ENCODE measurements around the gene MBTPS1.

MBTPS1 gene

DNA sequence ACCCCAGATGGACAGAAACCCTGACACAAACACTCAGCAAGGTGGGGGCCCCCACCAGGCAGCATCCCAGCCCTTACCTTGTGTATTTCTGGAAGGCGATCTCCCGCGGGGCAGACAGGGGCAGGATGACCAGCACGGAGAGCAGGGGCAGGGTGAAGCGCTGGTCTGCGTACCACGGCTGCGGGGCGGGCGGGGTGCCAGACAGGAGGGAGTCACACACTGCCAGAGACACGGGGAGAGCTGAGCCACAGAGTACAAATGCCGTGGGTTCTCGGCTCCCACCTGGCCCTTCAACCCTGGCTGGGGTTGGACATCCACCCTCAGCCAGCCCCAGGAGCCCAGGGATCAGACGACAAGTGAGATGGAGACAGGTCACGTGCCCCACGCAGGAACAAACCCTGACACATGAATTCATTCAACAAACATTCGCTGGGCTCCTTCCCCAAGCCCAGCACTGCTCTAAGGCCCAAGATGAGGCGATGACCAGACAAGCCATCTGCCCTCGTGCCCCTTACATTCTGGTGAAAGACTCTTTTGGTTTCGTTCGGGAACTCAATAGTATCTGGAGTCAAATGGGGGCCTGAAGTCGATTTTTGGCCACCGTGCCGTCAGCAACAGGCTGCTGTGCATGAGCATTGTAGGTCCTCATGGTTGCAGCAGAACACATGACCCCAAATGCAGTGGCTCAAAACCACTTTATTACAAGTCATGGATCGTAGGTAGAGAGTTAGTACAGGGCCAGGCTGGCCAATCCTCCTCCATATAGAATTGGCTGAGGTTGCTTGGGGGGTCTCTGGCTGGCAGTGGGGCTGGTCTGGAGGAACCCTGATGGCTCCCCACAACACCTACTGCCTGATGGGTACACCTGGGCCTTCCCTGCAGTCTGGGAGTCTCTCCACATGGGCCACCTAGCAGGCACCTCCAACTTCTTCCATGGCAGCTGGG is 83.2 kb downstream of the MBTPS1 start:
- no peak overlapping the region for H3K9ac ChIP-seq (ENCODE audit: low read length)
- no peaks in the 10 kb centered on the region for H3K9me3 ChIP-seq (ENCODE audit: control insufficient read depth, low read length)
- H3K27me3 ChIP-seq (ENCODE audit: control insufficient read depth, insufficient read depth, low read length), result no peaks in the 10 kb centered on the region
- H3K4me3 ChIP-seq (ENCODE audit: low read length), result no peak overlapping the region
- H3K36me3 ChIP-seq (ENCODE audit: control insufficient read depth, insufficient read depth, low read length), result no peaks in the 10 kb centered on the region
- H3K4me1 ChIP-seq (ENCODE audit: control insufficient read depth, insufficient read depth, low read length), result no peaks in the 10 kb centered on the region

DNA sequence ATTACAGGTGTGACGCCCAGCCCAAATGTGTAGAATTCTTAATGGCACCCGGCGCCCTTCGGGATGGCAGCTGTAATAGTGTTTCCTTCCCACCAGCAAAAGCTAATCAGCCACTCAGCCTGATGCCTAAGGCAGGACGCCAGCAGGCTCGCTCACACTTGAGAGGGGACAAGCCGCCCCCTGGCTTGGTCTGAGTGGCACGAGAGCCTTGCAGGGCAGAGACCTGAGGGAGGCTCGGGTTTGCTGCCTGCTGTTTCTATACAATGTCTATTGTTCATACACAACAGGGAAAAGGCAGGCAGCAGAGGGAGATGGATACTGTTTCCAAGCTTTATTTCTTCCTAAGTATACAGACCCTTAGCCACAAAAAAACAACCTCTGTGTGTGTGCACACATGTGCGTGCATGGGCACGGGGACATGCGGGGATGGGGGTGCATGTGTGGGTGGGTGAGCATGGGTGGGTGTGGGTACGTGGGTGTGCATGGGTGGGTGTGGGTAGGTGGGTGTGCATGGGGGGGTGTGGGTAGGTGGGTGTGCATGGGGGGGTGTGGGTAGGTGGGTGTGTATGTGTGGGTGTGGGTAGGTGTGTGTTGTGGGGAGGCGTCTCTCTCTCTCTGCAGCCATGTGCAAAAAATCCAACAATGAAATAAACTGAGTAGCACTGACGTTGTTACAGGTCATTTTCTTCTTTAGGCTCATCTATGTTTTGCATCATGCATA is 84.1 kb downstream of the MBTPS1 start:
- Histone ChIP-seq H3K27me3 (ENCODE audit: control insufficient read depth, insufficient read depth, low read length) (no peaks in the 10 kb centered on the region), H3K9me3 (ENCODE audit: control insufficient read depth, low read length) (no peaks in the 10 kb centered on the region), H3K4me1 (ENCODE audit: control insufficient read depth, insufficient read depth, low read length) (no peaks in the 10 kb centered on the region), H3K9ac (ENCODE audit: low read length) (no peak overlapping the region), H3K36me3 (ENCODE audit: control insufficient read depth, insufficient read depth, low read length) (no peaks in the 10 kb centered on the region), H3K4me3 (ENCODE audit: low read length) (no peak overlapping the region)

DNA sequence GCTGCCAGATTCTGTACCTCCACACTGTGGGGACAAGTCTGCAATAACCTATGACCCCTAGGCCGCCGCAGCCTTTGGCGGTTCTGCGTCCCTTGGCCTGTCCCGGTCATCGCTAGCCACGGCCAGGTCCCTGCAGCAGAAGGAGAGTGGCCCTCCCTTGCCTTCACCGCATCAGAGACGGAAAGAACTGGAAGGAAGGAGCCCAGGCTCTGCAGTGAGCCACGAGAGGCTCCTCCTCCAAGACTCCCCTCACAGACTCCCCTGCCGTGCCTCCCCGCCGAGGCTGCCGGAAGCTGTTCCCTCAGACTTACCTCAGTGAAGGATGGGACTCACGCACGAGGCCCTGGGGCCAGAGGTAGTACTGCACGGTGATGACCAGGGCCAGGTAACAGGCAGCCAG is 85.2 kb downstream of the MBTPS1 start:
- H3K36me3 ChIP-seq (ENCODE audit: control insufficient read depth, insufficient read depth, low read length), result no peaks in the 10 kb centered on the region
- peaks cover 5% of the 10 kb centered on the region for H3K27me3 ChIP-seq (ENCODE audit: control insufficient read depth, insufficient read depth, low read length)
- no peaks in the 10 kb centered on the region for H3K9me3 ChIP-seq (ENCODE audit: control insufficient read depth, low read length)
- no peak overlapping the region for H3K9ac ChIP-seq (ENCODE audit: low read length)
- no peak overlapping the region for H3K4me3 ChIP-seq (ENCODE audit: low read length)
- no peaks in the 10 kb centered on the region for H3K4me1 ChIP-seq (ENCODE audit: control insufficient read depth, insufficient read depth, low read length)

DNA sequence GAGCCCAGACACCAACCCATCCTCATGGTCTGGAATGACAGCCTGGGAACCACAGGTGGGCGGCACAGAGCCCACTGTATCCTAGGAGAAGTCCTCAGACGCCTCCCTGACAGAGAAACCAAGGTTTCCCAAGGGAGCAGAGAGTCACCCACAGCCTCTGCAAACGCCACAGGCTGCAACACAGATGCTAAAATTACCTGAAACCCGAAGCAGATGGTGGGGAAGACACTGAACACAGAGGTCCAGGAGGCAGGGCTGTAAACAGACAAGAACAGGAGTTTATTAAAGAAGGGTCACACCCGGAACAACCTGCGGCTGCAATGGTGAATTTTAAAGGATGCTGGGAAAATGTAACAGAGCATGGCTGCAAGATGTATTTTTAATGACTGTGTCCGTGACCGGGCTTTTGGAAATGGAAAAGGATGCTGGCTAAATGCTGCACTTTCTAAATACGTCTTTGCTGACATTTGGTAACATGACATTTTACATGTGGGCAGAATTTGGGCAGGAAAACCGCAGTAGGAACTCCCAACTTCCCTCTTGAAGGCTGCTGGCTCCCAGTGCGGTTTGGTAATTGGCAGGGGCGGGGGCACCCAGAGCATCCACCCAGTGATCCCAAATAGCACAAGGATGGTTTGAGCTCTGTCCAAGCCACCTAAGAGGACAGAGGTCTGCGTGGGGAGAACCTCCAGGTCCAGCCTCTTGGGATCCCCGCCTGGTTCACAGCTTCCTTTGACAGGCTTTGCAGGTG is 87.3 kb downstream of the MBTPS1 start:
- H3K4me1 ChIP-seq (ENCODE audit: control insufficient read depth, insufficient read depth, low read length), result peaks cover 4% of the 10 kb centered on the region
- no peaks in the 10 kb centered on the region for H3K9me3 ChIP-seq (ENCODE audit: control insufficient read depth, low read length)
- peaks cover 5% of the 10 kb centered on the region for H3K27me3 ChIP-seq (ENCODE audit: control insufficient read depth, insufficient read depth, low read length)
- H3K9ac ChIP-seq (ENCODE audit: low read length), result no peak overlapping the region
- H3K4me3 ChIP-seq (ENCODE audit: low read length), result no peak overlapping the region
- no peaks in the 10 kb centered on the region for H3K36me3 ChIP-seq (ENCODE audit: control insufficient read depth, insufficient read depth, low read length)

DNA sequence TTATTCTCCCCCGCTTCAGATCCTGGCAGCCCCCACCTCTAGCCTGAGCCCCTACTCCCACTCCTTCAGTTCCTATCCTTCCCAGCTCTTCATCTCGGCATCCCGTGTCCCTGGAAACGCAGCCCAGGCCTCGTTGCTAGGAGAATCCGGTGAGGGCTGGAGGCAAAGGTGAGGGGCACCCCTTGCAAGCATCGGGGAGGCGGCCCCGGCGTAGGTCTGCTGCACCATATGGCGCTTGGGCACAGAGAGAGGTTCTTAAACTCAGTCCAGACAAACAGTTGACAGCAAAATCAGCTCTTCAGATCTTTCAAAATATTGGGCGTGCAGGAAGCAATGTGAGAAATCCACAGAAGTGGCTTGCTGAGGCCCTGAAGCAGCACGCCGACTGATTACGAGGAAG is 89.1 kb downstream of the MBTPS1 start:
- Histone ChIP-seq H3K4me3 (ENCODE audit: low read length) (no peak overlapping the region), H3K27me3 (ENCODE audit: control insufficient read depth, insufficient read depth, low read length) (peaks cover 9% of the 10 kb centered on the region), H3K9me3 (ENCODE audit: control insufficient read depth, low read length) (no peaks in the 10 kb centered on the region), H3K4me1 (ENCODE audit: control insufficient read depth, insufficient read depth, low read length) (peaks cover 4% of the 10 kb centered on the region), H3K36me3 (ENCODE audit: control insufficient read depth, insufficient read depth, low read length) (no peaks in the 10 kb centered on the region), H3K9ac (ENCODE audit: low read length) (no peak overlapping the region)

DNA sequence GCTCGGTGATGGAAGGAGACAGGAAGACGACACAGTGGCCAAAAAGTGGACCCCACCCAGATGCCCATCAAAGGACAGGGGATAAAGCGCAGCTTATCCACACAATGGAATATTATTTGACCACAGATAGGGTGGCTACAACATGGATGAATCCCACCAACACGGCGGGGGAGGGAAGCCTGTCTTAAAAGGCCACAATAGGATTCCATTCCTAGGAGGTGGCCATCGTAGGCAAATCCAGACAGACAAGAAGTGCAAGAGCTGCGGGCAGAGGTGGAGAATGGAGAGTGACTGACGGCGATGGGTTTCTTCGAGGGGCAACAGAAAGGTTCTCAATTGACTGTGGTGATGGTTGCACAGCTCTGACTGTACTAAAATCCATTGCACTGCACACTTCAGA is 90.1 kb downstream of the MBTPS1 start:
- peaks cover 4% of the 10 kb centered on the region for H3K4me1 ChIP-seq (ENCODE audit: control insufficient read depth, insufficient read depth, low read length)
- H3K9ac ChIP-seq (ENCODE audit: low read length), result no peak overlapping the region
- H3K27me3 ChIP-seq (ENCODE audit: control insufficient read depth, insufficient read depth, low read length), result peaks cover 9% of the 10 kb centered on the region
- H3K36me3 ChIP-seq (ENCODE audit: control insufficient read depth, insufficient read depth, low read length), result no peaks in the 10 kb centered on the region
- no peak overlapping the region for H3K4me3 ChIP-seq (ENCODE audit: low read length)
- H3K9me3 ChIP-seq (ENCODE audit: control insufficient read depth, low read length), result no peaks in the 10 kb centered on the region

DNA sequence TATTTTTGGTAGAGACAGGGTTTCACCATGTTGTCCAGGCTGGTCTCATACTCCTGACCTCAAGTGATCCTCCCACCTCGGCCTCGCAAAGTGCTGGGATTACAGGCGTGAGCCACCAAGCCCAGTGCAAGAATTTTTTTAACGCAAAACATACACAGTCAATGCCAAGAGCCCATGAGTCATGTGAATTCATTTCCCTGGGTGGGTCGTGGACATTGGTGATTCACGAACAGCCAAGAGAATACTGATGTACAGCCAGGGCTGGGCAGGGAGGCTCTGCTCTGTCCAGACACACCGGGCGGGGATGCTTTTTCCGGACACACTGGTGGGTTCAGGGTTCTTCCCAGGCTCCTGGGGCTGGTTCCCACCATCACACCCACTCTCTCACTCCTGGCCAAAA is 91.9 kb downstream of the MBTPS1 start:
- no peak overlapping the region for H3K9ac ChIP-seq (ENCODE audit: low read length)
- H3K27me3 ChIP-seq (ENCODE audit: control insufficient read depth, insufficient read depth, low read length), result peaks cover 9% of the 10 kb centered on the region
- H3K9me3 ChIP-seq (ENCODE audit: control insufficient read depth, low read length), result no peaks in the 10 kb centered on the region
- H3K36me3 ChIP-seq (ENCODE audit: control insufficient read depth, insufficient read depth, low read length), result no peaks in the 10 kb centered on the region
- H3K4me1 ChIP-seq (ENCODE audit: control insufficient read depth, insufficient read depth, low read length), result peaks cover 4% of the 10 kb centered on the region
- no peak overlapping the region for H3K4me3 ChIP-seq (ENCODE audit: low read length)

DNA sequence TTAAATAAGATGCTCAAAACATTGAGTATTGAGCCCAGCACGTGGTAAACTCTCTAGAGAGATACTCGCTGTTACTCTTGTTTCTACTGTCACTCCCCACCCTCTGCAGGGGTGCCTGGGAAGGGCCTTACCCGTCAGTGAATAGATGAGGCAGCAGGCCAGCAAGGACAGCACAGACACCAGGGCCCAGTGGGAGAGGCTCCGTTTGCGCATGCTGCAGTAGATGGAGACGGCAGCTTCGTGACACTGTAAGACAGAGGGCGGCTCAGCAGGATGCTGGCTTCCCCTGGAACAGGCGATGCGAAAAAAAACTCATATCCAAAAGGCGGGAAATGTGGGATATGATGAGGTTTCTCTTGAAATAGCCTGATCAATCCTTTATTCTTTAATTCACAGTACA is 94.1 kb downstream of the MBTPS1 start:
- H3K9me3 ChIP-seq (ENCODE audit: control insufficient read depth, low read length), result no peaks in the 10 kb centered on the region
- peaks cover 4% of the 10 kb centered on the region for H3K4me1 ChIP-seq (ENCODE audit: control insufficient read depth, insufficient read depth, low read length)
- no peaks in the 10 kb centered on the region for H3K36me3 ChIP-seq (ENCODE audit: control insufficient read depth, insufficient read depth, low read length)
- H3K4me3 ChIP-seq (ENCODE audit: low read length), result no peak overlapping the region
- H3K9ac ChIP-seq (ENCODE audit: low read length), result no peak overlapping the region
- H3K27me3 ChIP-seq (ENCODE audit: control insufficient read depth, insufficient read depth, low read length), result peaks cover 9% of the 10 kb centered on the region

DNA sequence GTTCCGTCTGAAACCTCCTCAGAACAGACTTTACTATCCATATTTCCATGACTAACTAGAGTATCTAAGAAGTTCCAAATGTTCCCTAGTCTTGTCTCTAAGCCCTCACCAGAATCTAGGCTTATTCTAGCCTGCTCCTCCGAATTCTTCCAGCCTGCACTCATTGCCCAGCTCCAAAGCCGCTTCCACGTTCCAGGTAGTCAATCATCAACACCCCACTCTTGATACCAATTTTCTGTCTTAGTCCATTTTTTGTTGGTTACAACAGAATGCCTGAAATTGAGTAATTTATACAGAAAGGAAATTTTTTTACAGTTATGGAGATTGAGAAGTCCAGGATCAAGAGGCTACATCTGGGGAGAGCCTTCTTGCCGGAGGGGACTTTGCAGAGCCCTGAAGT is 95.3 kb downstream of the MBTPS1 start:
- Histone ChIP-seq H3K36me3 (ENCODE audit: control insufficient read depth, insufficient read depth, low read length) (no peaks in the 10 kb centered on the region), H3K9me3 (ENCODE audit: control insufficient read depth, low read length) (no peaks in the 10 kb centered on the region), H3K9ac (ENCODE audit: low read length) (no peak overlapping the region), H3K4me3 (ENCODE audit: low read length) (no peak overlapping the region), H3K27me3 (ENCODE audit: control insufficient read depth, insufficient read depth, low read length) (peaks cover 5% of the 10 kb centered on the region), H3K4me1 (ENCODE audit: control insufficient read depth, insufficient read depth, low read length) (peaks cover 4% of the 10 kb centered on the region)

DNA sequence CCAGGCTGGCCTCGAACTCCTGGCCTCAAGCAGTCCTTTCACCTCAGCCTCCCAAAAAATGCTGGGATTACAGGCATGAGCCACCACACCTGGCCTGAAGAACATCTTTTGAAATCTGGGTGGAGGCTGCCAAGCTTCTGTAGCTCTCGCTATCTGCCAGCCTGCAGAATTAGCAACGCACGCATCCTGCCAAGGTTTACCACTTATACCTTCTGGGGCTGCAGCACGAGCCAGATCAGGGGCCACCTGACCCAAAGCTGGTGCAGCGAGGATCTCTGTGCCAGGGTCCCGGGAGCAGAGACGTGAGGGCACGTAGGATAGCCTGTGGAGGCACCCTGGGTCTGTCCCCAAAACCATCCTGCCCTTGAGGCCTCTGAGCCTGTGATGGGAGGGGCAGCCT is 96.4 kb downstream of the MBTPS1 start:
- no peak overlapping the region for H3K9ac ChIP-seq (ENCODE audit: low read length)
- no peaks in the 10 kb centered on the region for H3K36me3 ChIP-seq (ENCODE audit: control insufficient read depth, insufficient read depth, low read length)
- H3K27me3 ChIP-seq (ENCODE audit: control insufficient read depth, insufficient read depth, low read length), result peaks cover 5% of the 10 kb centered on the region
- H3K9me3 ChIP-seq (ENCODE audit: control insufficient read depth, low read length), result no peaks in the 10 kb centered on the region
- H3K4me1 ChIP-seq (ENCODE audit: control insufficient read depth, insufficient read depth, low read length), result peaks cover 4% of the 10 kb centered on the region
- no peak overlapping the region for H3K4me3 ChIP-seq (ENCODE audit: low read length)

DNA sequence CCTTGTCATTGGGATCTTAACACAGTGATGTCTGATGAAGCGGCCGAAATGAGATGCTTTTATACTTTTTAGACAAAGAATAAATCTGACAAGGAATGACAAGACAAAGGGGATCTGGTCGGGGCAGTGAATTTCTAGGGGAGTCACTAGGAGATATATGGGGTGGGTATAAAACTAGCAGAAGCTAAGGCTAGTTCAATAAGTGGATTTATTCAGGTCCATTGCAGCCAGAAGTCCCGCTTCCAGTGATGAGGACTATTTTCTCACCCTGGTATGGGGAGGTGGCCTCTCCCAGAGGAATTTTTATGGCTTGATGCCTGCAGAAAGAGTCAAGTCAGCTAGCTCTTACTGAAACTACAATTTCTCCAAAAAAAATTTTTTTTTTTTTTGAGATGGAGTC is 98.0 kb downstream of the MBTPS1 start:
- H3K9ac ChIP-seq (ENCODE audit: low read length), result no peak overlapping the region
- H3K36me3 ChIP-seq (ENCODE audit: control insufficient read depth, insufficient read depth, low read length), result no peaks in the 10 kb centered on the region
- no peaks in the 10 kb centered on the region for H3K9me3 ChIP-seq (ENCODE audit: control insufficient read depth, low read length)
- no peaks in the 10 kb centered on the region for H3K27me3 ChIP-seq (ENCODE audit: control insufficient read depth, insufficient read depth, low read length)
- H3K4me1 ChIP-seq (ENCODE audit: control insufficient read depth, insufficient read depth, low read length), result peaks cover 4% of the 10 kb centered on the region
- no peak overlapping the region for H3K4me3 ChIP-seq (ENCODE audit: low read length)

DNA sequence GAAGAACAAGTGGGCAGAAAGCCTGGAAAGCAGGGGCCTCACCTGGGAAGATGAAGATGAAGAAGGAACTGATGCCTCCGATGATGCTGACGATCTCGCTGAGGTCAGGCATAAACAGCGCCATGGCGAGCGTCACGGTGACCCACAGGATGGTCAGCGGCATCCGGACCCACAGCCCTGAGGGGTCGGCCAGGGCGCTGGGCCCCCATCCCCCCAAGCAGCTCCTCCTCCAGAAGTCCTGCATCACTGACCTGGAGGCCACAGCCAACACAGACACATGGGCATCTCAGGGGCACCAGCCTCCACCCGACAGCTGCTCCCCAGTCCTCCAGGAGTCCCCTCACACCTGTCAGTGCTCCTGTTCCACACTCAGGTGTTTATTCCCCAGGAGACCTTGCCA is 100.3 kb downstream of the MBTPS1 start:
- Histone ChIP-seq H3K36me3 (ENCODE audit: control insufficient read depth, insufficient read depth, low read length) (no peaks in the 10 kb centered on the region), H3K4me3 (ENCODE audit: low read length) (no peak overlapping the region), H3K9me3 (ENCODE audit: control insufficient read depth, low read length) (no peaks in the 10 kb centered on the region), H3K27me3 (ENCODE audit: control insufficient read depth, insufficient read depth, low read length) (no peaks in the 10 kb centered on the region), H3K4me1 (ENCODE audit: control insufficient read depth, insufficient read depth, low read length) (peaks cover 4% of the 10 kb centered on the region), H3K9ac (ENCODE audit: low read length) (no peak overlapping the region)

Data from mucosa of stomach (tissue), 1 donor.